RKO (cell line): ENCODE measurements around the gene PADI2.

Source experiments
- DNase-seq: peaks from one replicate; pipeline ENCODE4 v3.0.0-alpha.2; 2016; ENCODE audit warnings: low spot score

Gene PADI2

GRCh38 chr1:17053685-17054410 lies 65.4 kb downstream of the PADI2 start, which contains the start of gene SDHB:
Gene SDHB (minus strand): TSS chr1:17054032. CDS start chr1:17054019, 13 bp downstream.
- DNase-seq = peak; percentile 95

GRCh38 chr1:17053086-17053684 lies 66.1 kb downstream of the PADI2 start:
- peak; percentile 19 for DNase-seq

- DNase-seq = no peak
Measured at GRCh38 chr1:17052641-17053040, 66.6 kb downstream of the PADI2 start.

- no peak for DNase-seq
Measured at GRCh38 chr1:17052038-17052437, 67.2 kb downstream of the PADI2 start.

- no peak for DNase-seq
Measured at GRCh38 chr1:17047924-17048323, 71.3 kb downstream of the PADI2 start.

GRCh38 chr1:17046334-17046657 lies 73.0 kb downstream of the PADI2 start:
- DNase-seq = no peak

GRCh38 chr1:17045634-17046333 lies 73.5 kb downstream of the PADI2 start:
- peak; percentile 81 for DNase-seq

- no peak for DNase-seq
Measured at GRCh38 chr1:17045150-17045549, 74.1 kb downstream of the PADI2 start.

- DNase-seq = no peak
Measured at GRCh38 chr1:17043676-17044075, 75.6 kb downstream of the PADI2 start.

- DNase-seq = no peak
Measured at GRCh38 chr1:17040135-17040534, 79.1 kb downstream of the PADI2 start.

GRCh38 chr1:17039522-17039921 lies 79.7 kb downstream of the PADI2 start:
- no peak for DNase-seq

GRCh38 chr1:17033481-17033880 lies 85.8 kb downstream of the PADI2 start:
- DNase-seq = no peak

GRCh38 chr1:17032741-17033140 lies 86.5 kb downstream of the PADI2 start:
- DNase-seq = no peak

- DNase-seq = no peak
Measured at GRCh38 chr1:17031436-17031835, 87.8 kb downstream of the PADI2 start.

GRCh38 chr1:17030206-17030605 lies 89.0 kb downstream of the PADI2 start:
- no peak for DNase-seq

- DNase-seq = no peak
Measured at GRCh38 chr1:17028662-17029188, 90.5 kb downstream of the PADI2 start.

- no peak for DNase-seq
Measured at GRCh38 chr1:17027900-17028299, 91.4 kb downstream of the PADI2 start.

GRCh38 chr1:17027403-17027802 lies 91.8 kb downstream of the PADI2 start:
- no peak for DNase-seq

- no peak for DNase-seq
Measured at GRCh38 chr1:17024721-17025120, 94.5 kb downstream of the PADI2 start.

GRCh38 chr1:17023573-17023972 lies 95.7 kb downstream of the PADI2 start:
- no peak for DNase-seq

- DNase-seq = no peak
Measured at GRCh38 chr1:17023102-17023501, 96.1 kb downstream of the PADI2 start.

GRCh38 chr1:17021896-17022295 lies 97.4 kb downstream of the PADI2 start:
- DNase-seq = no peak

- DNase-seq = no peak
Measured at GRCh38 chr1:17020502-17020901, 98.7 kb downstream of the PADI2 start.
